Heart left ventricle (tissue), 16 donors: ENCODE data around the gene CCDC85C. TPM values are rescaled to one million over a fixed set of nuclear protein-coding genes. Genes with fewer than 3 reads are reported as not detected.

ENCODE experiments used
- ATAC-seq, 4 donors: fragments of 200-7000 bp; cut with Tn5 transposase; one replicate each; pipeline ENCODE4 v1.9.1; 2020 to 2022; ENCODE audit warnings: moderate library complexity in 4 of 4, mild to moderate bottlenecking in 3 of 4, moderate number of reproducible peaks in 1 of 4
- DNase-seq, 5 donors: peaks; one replicate each; pipeline ENCODE4 v3.0.0-alpha.2; 2020
- H3K27ac ChIP-seq, 12 donors: fragments of 200-600 bp; sonication (generic) in 4 of 12; one replicate each; pipeline versions ENCODE4 v1.5.0 to v1.8.0; 2016 to 2022; ENCODE audit warnings: mild to moderate bottlenecking in 2 of 12
- H3K27me3 ChIP-seq, 9 donors: fragments of 200-600 bp; sonication (generic) in 2 of 9; one replicate each; pipeline versions ENCODE4 v1.5.1 to v1.8.0; 2016 to 2022; ENCODE audit warnings: mild to moderate bottlenecking in 3 of 9
- H3K36me3 ChIP-seq, 9 donors: fragments of 200-600 bp; sonication (generic) in 2 of 9; one replicate each; pipeline versions ENCODE4 v1.5.0 to v1.8.0; 2018 to 2022; ENCODE audit warnings: mild to moderate bottlenecking in 2 of 9
- H3K4me1 ChIP-seq, 12 donors: fragments of 200-600 bp; sonication (generic) in 4 of 12; one replicate each; pipeline versions ENCODE4 v1.5.0 to v1.8.0; 2016 to 2022; ENCODE audit warnings: mild to moderate bottlenecking in 3 of 12
- H3K4me3 ChIP-seq, 12 donors: fragments of 200-600 bp; sonication (generic) in 4 of 12; one replicate each; pipeline versions ENCODE4 v1.5.0 to v1.8.0; 2017 to 2022; ENCODE audit warnings: mild to moderate bottlenecking in 9 of 12, moderate library complexity in 4 of 12
- H3K9me3 ChIP-seq, 12 donors: fragments of 200-600 bp; sonication (generic) in 4 of 12; one replicate each; pipeline versions ENCODE4 v1.5.0 to v1.8.0; 2016 to 2022; ENCODE audit warnings: mild to moderate bottlenecking in 1 of 12
- POLR2A ChIP-seq, 2 donors: fragments of 450-650 bp; IDR thresholded peaks; one replicate each; pipeline ENCODE4 v1.6.1; 2017; ENCODE audit warnings: antibody characterized with exemption in 2 of 2, mild to moderate bottlenecking in 2 of 2, moderate library complexity in 2 of 2
- WGBS, 4 donors: extraction: QIAGEN DNeasy Blood & Tissue Kit in 2 of 4; methylation state at CpG; one replicate each; pipeline versions ENCODE4 v1.1.5 to v1.1.7; 2013 to 2018; 5-methylcytosine and 5-hydroxymethylcytosine counted together
- intact Hi-C, 10 donors: fragments of 100-400 bp; cut with DNase I; formaldehyde crosslinking; loops; one replicate each; pipeline versions ENCODE4 v1.11.1 to v1.14.2; 2022
- long read RNA-seq, 3 donors: library from polyadenylated mRNA; unstranded; transcript quantifications; one replicate each; pipeline ENCODE4 v2.0.0, GENCODE V29; 2020 to 2021
- polyA plus RNA-seq, 2 donors: library from polyadenylated mRNA; stranded (reverse); fragments of 200-250 nt; gene quantifications; one replicate each; pipeline ENCODE4 v1.2.3, GENCODE V29; 2013
- total RNA-seq, 9 donors: library from RNA; depleted of rRNA in 2 of 9; stranded (reverse); fragments of >200 nt in 2 of 9; fragmentation: NEBNext Ultra II Directional in 3 of 9; extraction: Animal tissue kit (Norgen Biotek cat#: 25700) in 3 of 9; gene quantifications; one replicate each; pipeline versions ENCODE4 v1.1.0 to v1.2.4, GENCODE V29; 2016 to 2023
- TF ChIP-seq, protein P1 (sequence below), 12 donors: fragments of 200-600 bp; sonication (generic) in 4 of 12; IDR thresholded peaks; one replicate each; pipeline versions ENCODE4 v1.5.0 to v1.8.0; 2018 to 2022; ENCODE audit warnings: antibody characterized with exemption in 12 of 12, mild to moderate bottlenecking in 5 of 12
- donor health status: ischemic (EF 13 %, LVEDD 7.1; RV severe dilation, severe dysfunction).
- donor health status: healthy with polysubstance abuse.
- donor health status: DM: no; HTN: yes; CAD: no.
- donor health status: DM: no; HTN: no; CAD: no.
- donor health status: ischemic (EF 25% LVEDD 6.9; RV normal size, moderate dysfunction).
- donor health status: ischemic (EF 25% LVEDD 5.7; RV mildly dilated, moderate dysfunction).
- donor health status: healthy.
- donor health status: DM: yes; HTN: yes; CAD: no.
- donor health status: ischemic (EF 35%, LVEDD 5.7; RV mildly dilated, moderate dysfunction).
- donor health status: nonischemic (EF 11% LVEDD 7.7; RV severe dilation, severe dysfunction).
- donor health status: DM: yes; HTN: yes; CAD: no.
- donor health status: PGD.
- donor health status: ischemic (EF 29% LVEDD 5.4; RV normal size, mild dysfunction).
- donor health status: nonischemic (EF 23%, LVEDD 6.1; RV moderate dilation, normal function).

CCDC85C gene
- total RNA-seq (10 to 100 TPM; 22.5 to 45.4 (median 29.2) TPM), polyA plus RNA-seq (10 to 100 TPM; 29.7 to 43.5 TPM)
- long read RNA-seq, donor 1, full-length matches to known transcripts: 7 of 71 reads
- long read RNA-seq, donor 1, partial matches to known transcripts: 1 of 71 reads
- long read RNA-seq, donor 1, other reads (novel, unspliced or antisense): 63 of 71 reads
- long read RNA-seq, donor 2, full-length matches to known transcripts: 1 of 110 reads
- long read RNA-seq, donor 2, partial matches to known transcripts: 6 of 110 reads
- long read RNA-seq, donor 2, other reads (novel, unspliced or antisense): 103 of 110 reads
- long read RNA-seq, donor 3, full-length matches to known transcripts: 4 of 44 reads
- long read RNA-seq, donor 3, partial matches to known transcripts: 0 of 44 reads
- long read RNA-seq, donor 3, other reads (novel, unspliced or antisense): 40 of 44 reads

DNA sequence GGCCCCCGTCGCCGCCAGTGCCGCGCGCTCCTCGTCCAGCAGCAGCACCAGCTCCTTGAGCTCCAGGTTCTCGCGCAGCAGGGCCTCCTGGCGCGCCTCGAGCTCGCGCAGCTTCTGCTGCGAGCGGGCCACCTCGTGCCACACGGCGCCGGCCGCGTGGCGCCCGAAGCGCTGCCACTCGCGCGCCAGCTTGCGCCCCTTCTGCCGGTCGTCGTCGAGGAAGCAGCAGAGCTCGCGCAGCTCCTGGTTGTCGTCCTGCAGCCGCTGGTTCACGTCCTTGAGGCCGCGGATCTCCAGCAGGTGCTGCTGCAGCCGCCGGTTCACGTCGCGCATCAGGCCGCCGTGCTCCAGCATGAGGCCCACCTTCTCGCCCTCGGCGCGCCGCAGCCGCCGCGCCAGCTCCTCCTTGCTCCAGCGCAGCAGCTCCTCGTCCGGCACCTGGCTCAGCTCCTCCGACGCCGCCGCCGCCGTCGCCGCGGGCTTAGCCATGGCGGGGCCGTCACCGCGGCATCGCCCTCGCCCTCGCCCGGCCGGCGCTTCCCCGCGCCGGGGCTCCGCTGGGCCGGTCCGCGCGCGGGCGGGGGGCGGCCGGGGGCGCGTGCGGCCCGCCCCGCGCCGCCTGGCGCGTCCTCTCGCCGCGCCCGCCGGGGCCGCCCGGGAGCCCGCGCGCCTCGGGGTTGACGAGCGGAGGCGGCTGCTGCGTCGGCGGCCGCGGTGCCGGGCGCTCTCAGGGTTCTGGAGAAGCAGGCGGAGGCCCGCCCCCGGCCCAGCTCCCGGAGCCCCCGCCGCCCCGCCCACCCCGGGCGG lies at the start of gene CCDC85C:
Gene CCDC85C, minus strand, starts transcription at position 737 of the 807 bp plus-strand sequence. Its CDS starts 248 bp downstream, at position 489.
- no peak for TF ChIP-seq POLR2A (IDR thresholded peaks at IDR 0.05)
- TF ChIP-seq, protein P1, sequence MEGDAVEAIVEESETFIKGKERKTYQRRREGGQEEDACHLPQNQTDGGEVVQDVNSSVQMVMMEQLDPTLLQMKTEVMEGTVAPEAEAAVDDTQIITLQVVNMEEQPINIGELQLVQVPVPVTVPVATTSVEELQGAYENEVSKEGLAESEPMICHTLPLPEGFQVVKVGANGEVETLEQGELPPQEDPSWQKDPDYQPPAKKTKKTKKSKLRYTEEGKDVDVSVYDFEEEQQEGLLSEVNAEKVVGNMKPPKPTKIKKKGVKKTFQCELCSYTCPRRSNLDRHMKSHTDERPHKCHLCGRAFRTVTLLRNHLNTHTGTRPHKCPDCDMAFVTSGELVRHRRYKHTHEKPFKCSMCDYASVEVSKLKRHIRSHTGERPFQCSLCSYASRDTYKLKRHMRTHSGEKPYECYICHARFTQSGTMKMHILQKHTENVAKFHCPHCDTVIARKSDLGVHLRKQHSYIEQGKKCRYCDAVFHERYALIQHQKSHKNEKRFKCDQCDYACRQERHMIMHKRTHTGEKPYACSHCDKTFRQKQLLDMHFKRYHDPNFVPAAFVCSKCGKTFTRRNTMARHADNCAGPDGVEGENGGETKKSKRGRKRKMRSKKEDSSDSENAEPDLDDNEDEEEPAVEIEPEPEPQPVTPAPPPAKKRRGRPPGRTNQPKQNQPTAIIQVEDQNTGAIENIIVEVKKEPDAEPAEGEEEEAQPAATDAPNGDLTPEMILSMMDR (IDR thresholded peaks at IDR 0.05): no peak
- Histone ChIP-seq H3K9me3 (no peaks in the 10 kb centered on the region), H3K27me3 (peaks cover 0 to 22% (median 0%) of the 10 kb centered on the region in 9 donors), H3K4me1 (peaks cover 14 to 68% (median 52%) of the 10 kb centered on the region in 12 donors), H3K4me3 (peak within 1 kb of the TSS; percentile 42 to 93 (median 82)), H3K27ac (peak within 1 kb of the TSS; percentile 75 to 96 (median 91)), H3K36me3 (no peaks in the 10 kb centered on the region)
- no peak for DNase-seq
- intact Hi-C loops: loop anchor here in 9 of 10 donors (2.0 to 10.0 kb wide), 7 partner anchors 36 to 79 kb away; no protein-coding TSS in a partner anchor
- no peak for ATAC-seq
- 1 to 3% (median 2%) methylated on average over 9 to 128 of the region's 128 CpGs for WGBS, 4 donors

DNA sequence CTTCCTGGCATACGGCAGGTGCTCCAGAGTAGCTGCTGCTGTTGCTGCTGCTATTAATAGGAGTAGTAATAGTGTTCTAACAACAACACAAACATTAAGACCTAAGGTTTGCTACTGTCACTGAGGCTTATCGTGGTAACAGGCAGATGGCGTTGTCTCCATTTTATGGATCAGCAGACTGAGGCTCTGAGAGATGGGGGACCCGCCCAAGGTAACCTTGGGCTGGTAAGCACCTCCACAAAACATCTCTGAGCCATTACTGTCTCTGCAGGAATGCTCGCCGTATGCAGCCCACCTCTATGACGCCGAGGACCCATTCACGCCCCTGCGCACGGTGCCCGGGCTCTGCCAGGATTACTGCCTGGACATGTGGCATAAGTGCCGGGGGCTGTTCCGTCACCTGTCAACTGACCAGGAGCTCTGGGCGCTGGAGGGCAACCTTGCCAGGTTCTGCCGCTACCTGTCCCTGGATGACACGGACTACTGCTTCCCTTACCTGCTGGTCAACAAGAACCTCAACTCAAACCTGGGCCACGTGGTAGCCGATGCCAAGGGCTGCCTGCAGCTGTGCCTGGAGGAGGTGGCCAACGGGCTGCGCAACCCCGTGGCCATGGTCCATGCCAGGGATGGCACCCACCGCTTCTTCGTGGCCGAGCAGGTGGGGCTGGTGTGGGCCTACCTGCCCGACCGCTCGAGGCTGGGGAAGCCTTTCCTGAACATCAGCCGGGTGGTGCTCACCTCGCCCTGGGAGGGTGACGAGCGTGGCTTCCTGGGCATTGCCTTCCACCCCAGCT lies 48.1 kb upstream of the CCDC85C start:
- intact Hi-C loops: no loop called here

DNA sequence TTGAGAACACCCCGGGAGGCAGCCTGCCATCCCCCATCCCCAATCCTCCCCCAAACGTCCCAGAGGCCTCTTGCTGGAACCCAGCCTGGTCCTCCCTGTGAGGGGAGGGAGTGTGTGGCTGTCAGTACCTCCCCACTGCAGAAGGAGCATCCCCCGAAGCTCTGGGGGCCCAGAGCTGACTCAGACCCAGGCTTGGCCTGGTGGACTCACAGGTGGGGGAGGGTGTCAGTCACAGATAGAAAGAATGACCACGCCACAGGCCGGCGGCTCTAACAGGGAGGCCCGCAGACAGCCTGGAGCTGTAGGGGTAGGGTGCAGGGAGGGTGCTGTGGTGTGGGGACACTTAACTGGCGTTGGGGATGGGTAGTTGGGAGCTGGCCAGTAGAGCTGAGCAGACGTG lies 46.2 kb upstream of the CCDC85C start:
- H3K27me3 ChIP-seq: peaks cover 0 to 10% (median 0%) of the 10 kb centered on the region in 9 donors
- DNase-seq (no peak), ATAC-seq (no peak)
- peaks cover 0 to 8% (median 0%) of the 10 kb centered on the region in 9 donors for H3K36me3 ChIP-seq
- WGBS, 4 donors: 73 to 84% (median 79%) methylated on average over 5 to 9 of the region's 9 CpGs
- intact Hi-C loops: no loop called here
- H3K9me3 ChIP-seq: no peaks in the 10 kb centered on the region
- H3K27ac ChIP-seq: no peak overlapping the region
- TF ChIP-seq, protein P1 (IDR thresholded peaks at IDR 0.05): no peak
- no peak for TF ChIP-seq POLR2A (IDR thresholded peaks at IDR 0.05)
- peaks cover 0 to 10% (median 5%) of the 10 kb centered on the region in 12 donors for H3K4me1 ChIP-seq
- no peak overlapping the region for H3K4me3 ChIP-seq

More for the DNA sequence above, 48.1 kb upstream of the CCDC85C start:
- Histone ChIP-seq H3K36me3 (peaks cover 0 to 8% (median 0%) of the 10 kb centered on the region in 9 donors), H3K27me3 (no peaks in the 10 kb centered on the region), H3K4me3 (no peak overlapping the region), H3K4me1 (no peaks in the 10 kb centered on the region), H3K27ac (no peak overlapping the region), H3K9me3 (no peaks in the 10 kb centered on the region)
- 94 to 98% (median 95%) methylated on average over 18 to 32 of the region's 32 CpGs for WGBS, 4 donors
- ATAC-seq (no peak), DNase-seq (peak in 1 of 5 donors; percentile 9)
- TF ChIP-seq, protein P1 (IDR thresholded peaks at IDR 0.05): no peak
- TF ChIP-seq POLR2A (IDR thresholded peaks at IDR 0.05): no peak
